SU-DHL-6 (cell line): Measurements from ENCODE around the gene NAGPA.

Source experiments
- H2AFZ ChIP-seq: fragments of 200-600 bp; sonication (generic); 2 replicates; pipeline ENCODE4 v1.6.1; 2014; ENCODE audit warnings: low read depth, mild to moderate bottlenecking, moderate library complexity, mixed read lengths, antibody characterized with exemption, low read length; ENCODE audit not compliant: severe bottlenecking
- H3F3A ChIP-seq: fragments of 200-600 bp; shearing (Covaris generic); 2 replicates; pipeline ENCODE4 v1.6.0; 2016; ENCODE audit warnings: antibody characterized with exemption, mild to moderate bottlenecking; ENCODE audit not compliant: insufficient read depth
- H3K27ac ChIP-seq: fragments of 200-600 bp; sonication (generic); 2 replicates; pipeline ENCODE4 v1.5.1; 2016; ENCODE audit warnings: low read depth, mild to moderate bottlenecking, low read length, moderate library complexity, mixed read lengths
- H3K27me3 ChIP-seq: fragments of 200-600 bp; sonication (generic), shearing (Covaris generic); 2 replicates; pipeline ENCODE4 v1.6.0; 2014; ENCODE audit warnings: mild to moderate bottlenecking, low read length
- H3K36me3 ChIP-seq: fragments of 200-600 bp; sonication (generic); 2 replicates; pipeline ENCODE4 v1.6.1; 2014; ENCODE audit warnings: mild to moderate bottlenecking, low read length, mixed read lengths
- H3K4me2 ChIP-seq: fragments of 300-600, 200-600 bp; shearing (Covaris generic), sonication (generic); 2 replicates; pipeline ENCODE4 v1.6.0; 2014; ENCODE audit warnings: low read length, low read depth, mild to moderate bottlenecking; ENCODE audit not compliant: poor library complexity, severe bottlenecking
- H3K4me3 ChIP-seq: fragments of 200-600 bp; sonication (generic); 2 replicates; pipeline ENCODE4 v1.5.1; 2014; ENCODE audit warnings: antibody characterized with exemption, low read length, mild to moderate bottlenecking, mixed read lengths; ENCODE audit not compliant: insufficient read depth, poor library complexity, severe bottlenecking
- H3K79me2 ChIP-seq: fragments of 200-600 bp; sonication (generic); 2 replicates; pipeline ENCODE4 v1.6.1; 2014; ENCODE audit warnings: mild to moderate bottlenecking, low read length, moderate library complexity; ENCODE audit not compliant: insufficient read depth
- H3K9ac ChIP-seq: fragments of 200-600 bp; sonication (generic); 2 replicates; pipeline ENCODE4 v1.7.0; 2014; ENCODE audit warnings: mild to moderate bottlenecking, low read length
- H3K9me2 ChIP-seq: fragments of 200-600 bp; sonication (generic); replicated peaks from 2 replicates; pipeline ENCODE4 v1.6.1; 2014; ENCODE audit warnings: low read length; ENCODE audit not compliant: insufficient read depth
- H3K9me3 ChIP-seq: fragments of 200-600 bp; sonication (generic); 2 replicates; pipeline ENCODE4 v1.6.1; 2014; ENCODE audit warnings: low read length, mixed read lengths; ENCODE audit not compliant: insufficient read depth
- H4K20me1 ChIP-seq: fragments of 200-600 bp; sonication (generic); 2 replicates; pipeline ENCODE4 v1.6.1; 2014; ENCODE audit warnings: low read depth, mild to moderate bottlenecking, antibody characterized with exemption, low read length, moderate library complexity, mixed read lengths
- EZH2phosphoT487 ChIP-seq: fragments of 200-600 bp; sonication (generic), shearing (Covaris generic); conservative IDR thresholded peaks from 2 replicates; pipeline ENCODE4 v1.6.1; 2018; ENCODE audit warnings: mild to moderate bottlenecking, antibody characterized with exemption, low read length, moderate library complexity, mixed read lengths
- TF ChIP-seq, protein P1 (sequence below): fragments of 200-600 bp; sonication (generic); IDR thresholded peaks from one replicate; pipeline ENCODE4 v1.5.1; 2017; ENCODE audit warnings: antibody characterized with exemption, mild to moderate bottlenecking, low read length, moderate library complexity; ENCODE audit not compliant: insufficient read depth, poor library complexity, severe bottlenecking

The NAGPA gene

DNA sequence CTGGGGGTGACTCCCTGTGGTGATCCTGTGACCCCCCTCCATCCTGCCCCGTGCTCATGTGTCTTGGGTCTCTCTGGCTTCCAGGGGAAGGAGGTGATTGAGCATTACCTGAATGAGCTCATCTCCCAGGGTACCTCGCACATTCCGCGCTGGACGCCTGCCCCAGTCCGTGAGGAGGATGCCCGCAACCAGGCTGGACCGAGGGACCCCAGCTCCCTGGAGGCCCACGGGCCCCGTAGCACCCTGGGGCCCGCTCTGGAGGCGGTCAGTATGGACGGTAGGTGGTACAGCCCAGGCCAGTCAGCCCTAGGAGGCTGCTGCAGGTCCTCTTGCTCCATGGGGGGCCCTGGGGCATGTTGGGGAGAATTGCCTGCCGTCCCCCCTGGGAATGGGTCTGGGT is 42.0 kb downstream of the NAGPA start:
- no peak overlapping the region for H2AFZ ChIP-seq
- H3K27ac ChIP-seq: no peak overlapping the region
- H3K9ac ChIP-seq: no peak overlapping the region
- H3K79me2 ChIP-seq: no peaks in the 10 kb centered on the region
- H3K36me3 ChIP-seq: no peaks in the 10 kb centered on the region
- no peaks in the 10 kb centered on the region for H3F3A ChIP-seq
- TF ChIP-seq, protein P1, sequence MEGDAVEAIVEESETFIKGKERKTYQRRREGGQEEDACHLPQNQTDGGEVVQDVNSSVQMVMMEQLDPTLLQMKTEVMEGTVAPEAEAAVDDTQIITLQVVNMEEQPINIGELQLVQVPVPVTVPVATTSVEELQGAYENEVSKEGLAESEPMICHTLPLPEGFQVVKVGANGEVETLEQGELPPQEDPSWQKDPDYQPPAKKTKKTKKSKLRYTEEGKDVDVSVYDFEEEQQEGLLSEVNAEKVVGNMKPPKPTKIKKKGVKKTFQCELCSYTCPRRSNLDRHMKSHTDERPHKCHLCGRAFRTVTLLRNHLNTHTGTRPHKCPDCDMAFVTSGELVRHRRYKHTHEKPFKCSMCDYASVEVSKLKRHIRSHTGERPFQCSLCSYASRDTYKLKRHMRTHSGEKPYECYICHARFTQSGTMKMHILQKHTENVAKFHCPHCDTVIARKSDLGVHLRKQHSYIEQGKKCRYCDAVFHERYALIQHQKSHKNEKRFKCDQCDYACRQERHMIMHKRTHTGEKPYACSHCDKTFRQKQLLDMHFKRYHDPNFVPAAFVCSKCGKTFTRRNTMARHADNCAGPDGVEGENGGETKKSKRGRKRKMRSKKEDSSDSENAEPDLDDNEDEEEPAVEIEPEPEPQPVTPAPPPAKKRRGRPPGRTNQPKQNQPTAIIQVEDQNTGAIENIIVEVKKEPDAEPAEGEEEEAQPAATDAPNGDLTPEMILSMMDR: no peak
- no peak for TF ChIP-seq EZH2phosphoT487
- no peak overlapping the region for H3K4me2 ChIP-seq
- no peaks in the 10 kb centered on the region for H3K9me2 ChIP-seq
- H4K20me1 ChIP-seq: no peaks in the 10 kb centered on the region
- no peaks in the 10 kb centered on the region for H3K27me3 ChIP-seq
- no peak overlapping the region for H3K4me3 ChIP-seq
- H3K9me3 ChIP-seq: no peaks in the 10 kb centered on the region

DNA sequence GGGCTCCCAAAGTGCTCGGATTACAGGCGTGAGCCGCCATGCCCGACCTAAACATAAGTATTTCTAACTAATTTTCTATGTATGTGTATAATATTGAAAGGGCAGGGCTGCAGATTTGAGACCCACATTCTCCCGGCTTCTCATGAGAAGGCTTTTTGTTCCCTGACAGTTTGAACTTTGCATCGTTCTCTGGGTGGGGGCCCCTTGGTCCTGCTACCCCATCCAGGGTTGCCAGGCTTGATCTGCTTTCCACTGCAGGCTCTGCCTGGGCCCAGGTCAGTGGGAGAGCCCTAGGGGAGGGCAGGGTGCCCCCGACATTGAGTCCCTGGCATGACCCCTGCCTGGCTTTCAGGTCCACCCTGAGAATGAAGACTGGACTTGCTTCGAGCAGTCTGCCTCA is 43.3 kb downstream of the NAGPA start:
- Histone ChIP-seq H3K9ac (no peak overlapping the region), H3K27ac (no peak overlapping the region), H3K9me3 (no peaks in the 10 kb centered on the region), H4K20me1 (no peaks in the 10 kb centered on the region), H2AFZ (no peak overlapping the region), H3K27me3 (no peaks in the 10 kb centered on the region), H3K79me2 (no peaks in the 10 kb centered on the region), H3K36me3 (no peaks in the 10 kb centered on the region), H3K4me2 (no peak overlapping the region), H3K9me2 (no peaks in the 10 kb centered on the region), H3K4me3 (no peak overlapping the region), H3F3A (no peaks in the 10 kb centered on the region)
- no peak for TF ChIP-seq EZH2phosphoT487
- TF ChIP-seq, protein P1: no peak

DNA sequence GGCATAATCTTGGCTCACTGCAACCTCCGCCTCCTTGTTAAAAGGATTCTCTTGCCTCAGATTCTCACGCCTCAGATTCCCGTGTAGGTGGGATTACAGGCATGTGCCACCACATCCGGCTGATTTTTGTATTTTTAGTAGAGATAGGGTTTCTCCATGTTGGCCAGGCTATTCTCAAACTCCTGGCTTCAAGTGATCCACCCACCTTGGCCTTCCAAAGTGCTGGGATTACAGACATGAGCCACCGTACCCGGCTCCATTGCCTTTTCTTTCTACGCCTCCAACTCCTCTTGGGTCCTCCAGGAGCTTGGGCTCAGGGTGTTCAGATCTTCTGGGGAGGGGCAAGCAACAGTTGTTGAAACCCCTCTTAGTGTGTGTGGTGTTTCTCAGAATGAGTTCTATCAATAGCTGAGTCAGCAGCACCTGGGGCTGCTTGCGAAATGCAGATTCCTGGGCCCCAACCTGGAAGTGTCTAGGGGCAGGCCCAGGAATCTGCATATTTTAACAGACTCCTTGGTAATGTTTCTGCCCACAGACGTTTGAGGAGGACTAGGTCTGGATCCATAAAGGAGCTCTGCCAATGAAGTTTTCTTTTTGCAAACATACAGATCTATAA is 44.2 kb downstream of the NAGPA start:
- H3K27ac ChIP-seq: no peak overlapping the region
- H3F3A ChIP-seq: no peaks in the 10 kb centered on the region
- H3K4me2 ChIP-seq: no peak overlapping the region
- no peaks in the 10 kb centered on the region for H3K9me3 ChIP-seq
- H3K9ac ChIP-seq: no peak overlapping the region
- no peaks in the 10 kb centered on the region for H4K20me1 ChIP-seq
- no peaks in the 10 kb centered on the region for H3K27me3 ChIP-seq
- H3K36me3 ChIP-seq: no peaks in the 10 kb centered on the region
- H3K4me3 ChIP-seq: no peak overlapping the region
- no peak for TF ChIP-seq EZH2phosphoT487
- TF ChIP-seq, protein P1: no peak
- H2AFZ ChIP-seq: no peak overlapping the region
- H3K79me2 ChIP-seq: no peaks in the 10 kb centered on the region
- no peaks in the 10 kb centered on the region for H3K9me2 ChIP-seq
